GM12878 (cell line): Measurements from ENCODE around the gene STARD13. TPM values are rescaled to one million over a fixed set of nuclear protein-coding genes. Genes with fewer than 3 reads are reported as not detected.

Source experiments
- EED ChIP-seq: sonication (generic); IDR thresholded peaks from 2 replicates; pipeline ENCODE4 v1.6.1; 2016; ENCODE audit warnings: antibody characterized with exemption, low read depth
- MTA3 ChIP-seq: IDR thresholded peaks from 2 replicates; pipeline ENCODE4 v1.6.1; 2012; ENCODE audit warnings: low read length, inconsistent platforms, borderline replicate concordance
- REST ChIP-seq: IDR thresholded peaks from 2 replicates; pipeline ENCODE4 v1.6.1; 2012; ENCODE audit warnings: mild to moderate bottlenecking, low read depth, low read length
- RUNX3 ChIP-seq: IDR thresholded peaks from 2 replicates; pipeline ENCODE4 v1.6.1; 2012; ENCODE audit warnings: low read length, inconsistent platforms
- SIN3A ChIP-seq: IDR thresholded peaks from 2 replicates; pipeline ENCODE4 v1.6.1; 2012; ENCODE audit warnings: low read depth, low read length, improper control_type of control experiment
- ZBTB33 ChIP-seq: fragments of 450-650 bp; IDR thresholded peaks from 2 replicates; pipeline ENCODE4 v1.6.1; 2017; ENCODE audit warnings: mild to moderate bottlenecking
- polyA plus RNA-seq, 11 experiments: library from polyadenylated mRNA; depleted of rRNA in 4 of 11; unstranded in 6 of 11; stranded (reverse) in 5 of 11; fragments of >200 nt; fragmentation: Nextera tagmentation in 4 of 11; fragmentation: Illumina TruSeq in 1 of 11; extraction: Ambion mirVana in 4 of 11; extraction: Trizol in 1 of 11; gene quantifications; 1 replicate in 1 of 11; 2 replicates in 10 of 11; pipeline versions ENCODE4 v1.2.1 to v1.2.3, GENCODE V29; 2011 to 2016; ENCODE audit warnings: inconsistent platforms in 2 of 11, missing spikeins in 2 of 11, low read depth in 1 of 11
- total RNA-seq, 4 experiments: library from RNA; depleted of rRNA in 3 of 4; stranded (reverse); fragments of >200 nt in 3 of 4; fragmentation: Illumina TruSeq in 1 of 4; extraction: Trizol in 1 of 4; gene quantifications; 2 replicates each; pipeline versions ENCODE4 v1.2.1 to v1.2.3, GENCODE V29; 2013 to 2021

Gene STARD13
- total and polyA plus RNA-seq, 10 of the 15 experiments (the other 5 are each of a cell fraction or from before 2014, with no cell fraction given) = 4.0 to 41.6 (median 10.1) TPM

GRCh38 chr13:33230178-33230881 is 55.2 kb downstream of the STARD13 start (continued):
- TF ChIP-seq ZBTB33 (no peak), RUNX3 (no peak), SIN3A (no peak), MTA3 (no peak), EED (no peak), REST (no peak)
